Measurements from ENCODE around the gene NT5C2.
"Not testable (repeated sequence)": the region's sequence is repeated elsewhere in the genome, so short reads cannot be mapped to it uniquely, and the experiment has no call there.

The NT5C2 gene

GRCh38 chr10:103202319-103202718, 9.2 kb upstream of the NT5C2 start:
- DNase-seq (ENCODE audit: low read depth in 2 of 2), result no peak

GRCh38 chr10:103199488-103199887, 6.4 kb upstream of the NT5C2 start:
- DNase-seq (ENCODE audit: low read depth in 2 of 2), result no peak

- no peak for DNase-seq (ENCODE audit: low read depth in 2 of 2)
These were observed 5.6 kb upstream of the NT5C2 start for GRCh38 chr10:103198648-103199047.

GRCh38 chr10:103197903-103198302, 4.8 kb upstream of the NT5C2 start:
- DNase-seq (ENCODE audit: low read depth in 2 of 2), result no peak

GRCh38 chr10:103197174-103197573, 4.1 kb upstream of the NT5C2 start:
- DNase-seq (ENCODE audit: low read depth in 2 of 2), result no peak

- no peak for DNase-seq (ENCODE audit: low read depth in 2 of 2)
These were observed 3.4 kb upstream of the NT5C2 start for GRCh38 chr10:103196516-103196915.

- DNase-seq (ENCODE audit: low read depth in 2 of 2), result no peak
These were observed 903 bp upstream of the NT5C2 start for GRCh38 chr10:103193820-103194529.

- DNase-seq (ENCODE audit: low read depth in 2 of 2), result peak; percentile 19 to 22
These were observed 493 bp downstream of the NT5C2 start for GRCh38 chr10:103192451-103193106.

- no peak for DNase-seq (ENCODE audit: low read depth in 2 of 2)
These were observed 1.0 kb downstream of the NT5C2 start for GRCh38 chr10:103192089-103192450.

- DNase-seq (ENCODE audit: low read depth in 2 of 2), result not testable (repeated sequence)
These were observed 1.9 kb downstream of the NT5C2 start for GRCh38 chr10:103191198-103191597.

GRCh38 chr10:103188853-103189252, 4.2 kb downstream of the NT5C2 start:
- DNase-seq (ENCODE audit: low read depth in 2 of 2), result no peak

- no peak for DNase-seq (ENCODE audit: low read depth in 2 of 2)
These were observed 6.9 kb downstream of the NT5C2 start for GRCh38 chr10:103186128-103186527.

GRCh38 chr10:103184615-103185014, 8.5 kb downstream of the NT5C2 start:
- DNase-seq (ENCODE audit: low read depth in 2 of 2), result no peak

- DNase-seq (ENCODE audit: low read depth in 2 of 2), result not testable (repeated sequence)
These were observed 9.1 kb downstream of the NT5C2 start for GRCh38 chr10:103183991-103184451.

GRCh38 chr10:103181244-103181643, 11.8 kb downstream of the NT5C2 start:
- DNase-seq (ENCODE audit: low read depth in 2 of 2), result no peak

GRCh38 chr10:103180491-103180890, 12.6 kb downstream of the NT5C2 start:
- DNase-seq (ENCODE audit: low read depth in 2 of 2), result no peak

GRCh38 chr10:103177123-103177522, 15.9 kb downstream of the NT5C2 start:
- DNase-seq (ENCODE audit: low read depth in 2 of 2), result no peak

GRCh38 chr10:103175580-103176285, 17.3 kb downstream of the NT5C2 start:
- no peak for DNase-seq (ENCODE audit: low read depth in 2 of 2)

GRCh38 chr10:103174324-103174723, 18.7 kb downstream of the NT5C2 start:
- not testable (repeated sequence) for DNase-seq (ENCODE audit: low read depth in 2 of 2)

- DNase-seq (ENCODE audit: low read depth in 2 of 2), result no peak
These were observed 21.8 kb downstream of the NT5C2 start for GRCh38 chr10:103171278-103171677.

GRCh38 chr10:103168438-103168837, 24.6 kb downstream of the NT5C2 start:
- no peak for DNase-seq (ENCODE audit: low read depth in 2 of 2)

- not testable (repeated sequence) for DNase-seq (ENCODE audit: low read depth in 2 of 2)
These were observed 25.5 kb downstream of the NT5C2 start for GRCh38 chr10:103167554-103167953.

- no peak for DNase-seq (ENCODE audit: low read depth in 2 of 2)
These were observed 26.5 kb downstream of the NT5C2 start for GRCh38 chr10:103166523-103166922.

All from activated CD8-positive, alpha-beta memory T cell treated with anti-CD3 and anti-CD28 coated beads for 4 hours (primary cell).